GM15510 (cell line): ENCODE measurements around the gene MLLT1.

Experiments
- POLR2A ChIP-seq: IDR thresholded peaks from 3 replicates; pipeline ENCODE4 v1.6.1; 2011; ENCODE audit warnings: borderline replicate concordance; ENCODE audit not compliant: insufficient read length; ENCODE audit errors: extremely low read depth

Gene MLLT1

DNA sequence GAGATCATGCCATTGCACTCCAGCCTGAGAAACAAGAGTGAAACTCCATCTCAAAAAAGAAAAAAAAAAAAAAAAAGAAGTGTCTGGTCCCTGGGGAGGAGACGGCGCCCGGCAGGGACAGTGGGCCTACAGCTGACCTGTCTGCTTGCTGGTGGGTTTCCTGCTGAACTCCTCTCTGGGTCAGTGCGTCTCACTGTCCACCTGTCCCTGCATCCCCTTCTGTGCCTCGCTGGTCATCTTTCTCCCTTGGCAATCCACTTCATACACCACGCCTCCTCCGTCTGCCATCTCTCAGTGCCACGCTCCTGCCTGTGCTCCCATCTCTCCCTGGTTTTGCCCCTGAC is 80.9 kb downstream of the MLLT1 start:
- no peak for TF ChIP-seq POLR2A

DNA sequence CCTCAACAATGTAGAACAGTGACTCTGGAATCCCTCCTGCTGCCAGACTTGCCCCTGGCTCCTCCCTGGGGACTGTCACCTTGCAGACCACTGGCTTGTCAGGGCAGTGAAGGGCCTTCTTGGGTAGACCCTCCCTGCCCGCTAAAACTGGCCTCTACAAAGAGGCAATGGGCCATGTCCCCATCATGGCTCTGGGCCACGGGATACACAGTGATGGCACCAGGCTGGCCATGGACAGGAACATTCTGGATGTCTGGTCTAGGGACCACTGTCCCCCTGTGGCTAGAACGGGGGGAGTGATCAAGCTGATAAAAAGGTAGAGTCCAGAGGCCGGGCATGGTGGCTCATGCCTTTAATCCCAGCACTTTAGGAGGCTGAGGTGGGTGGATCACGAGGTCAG is 83.4 kb downstream of the MLLT1 start:
- TF ChIP-seq POLR2A: no peak

DNA sequence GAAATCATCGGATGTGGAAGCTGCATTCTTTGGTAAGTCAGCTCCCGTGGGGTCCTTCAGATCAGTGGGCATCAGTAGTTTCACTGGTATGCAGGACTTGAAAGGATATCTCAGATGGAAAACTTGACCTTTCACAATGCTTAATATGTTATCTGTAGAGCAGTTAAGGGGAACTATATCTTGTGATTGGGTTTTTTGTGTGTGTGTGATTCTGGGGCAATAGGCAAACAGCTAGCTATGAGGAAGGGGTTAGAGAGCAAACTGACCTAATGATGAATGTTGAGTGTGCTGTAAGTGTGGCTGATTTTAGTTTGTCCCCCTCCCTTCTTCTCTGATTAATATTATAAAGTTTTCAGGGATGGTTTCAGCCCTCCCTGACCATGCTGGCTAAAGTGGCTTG is 91.0 kb downstream of the MLLT1 start:
- TF ChIP-seq POLR2A: no peak

DNA sequence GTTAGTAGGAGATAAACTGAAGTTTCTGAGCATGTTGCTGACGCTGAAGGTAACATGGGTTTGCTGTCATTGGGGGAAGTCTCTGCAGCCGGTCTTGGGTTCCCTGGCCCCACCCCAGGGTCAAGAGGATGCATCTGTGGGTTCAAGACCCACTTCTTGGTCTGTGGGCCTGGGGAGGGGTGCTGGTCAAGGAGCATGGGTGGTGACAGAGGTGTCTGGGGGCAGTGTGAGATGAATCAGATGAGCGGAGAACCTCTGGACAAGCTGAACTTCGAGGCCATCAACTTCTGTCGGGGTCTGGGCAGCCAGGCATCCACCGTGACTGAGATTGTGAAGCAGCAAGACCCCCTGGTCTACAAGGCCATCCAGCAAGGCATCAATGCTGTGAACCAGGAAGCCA is 92.4 kb downstream of the MLLT1 start:
- TF ChIP-seq POLR2A: no peak

DNA sequence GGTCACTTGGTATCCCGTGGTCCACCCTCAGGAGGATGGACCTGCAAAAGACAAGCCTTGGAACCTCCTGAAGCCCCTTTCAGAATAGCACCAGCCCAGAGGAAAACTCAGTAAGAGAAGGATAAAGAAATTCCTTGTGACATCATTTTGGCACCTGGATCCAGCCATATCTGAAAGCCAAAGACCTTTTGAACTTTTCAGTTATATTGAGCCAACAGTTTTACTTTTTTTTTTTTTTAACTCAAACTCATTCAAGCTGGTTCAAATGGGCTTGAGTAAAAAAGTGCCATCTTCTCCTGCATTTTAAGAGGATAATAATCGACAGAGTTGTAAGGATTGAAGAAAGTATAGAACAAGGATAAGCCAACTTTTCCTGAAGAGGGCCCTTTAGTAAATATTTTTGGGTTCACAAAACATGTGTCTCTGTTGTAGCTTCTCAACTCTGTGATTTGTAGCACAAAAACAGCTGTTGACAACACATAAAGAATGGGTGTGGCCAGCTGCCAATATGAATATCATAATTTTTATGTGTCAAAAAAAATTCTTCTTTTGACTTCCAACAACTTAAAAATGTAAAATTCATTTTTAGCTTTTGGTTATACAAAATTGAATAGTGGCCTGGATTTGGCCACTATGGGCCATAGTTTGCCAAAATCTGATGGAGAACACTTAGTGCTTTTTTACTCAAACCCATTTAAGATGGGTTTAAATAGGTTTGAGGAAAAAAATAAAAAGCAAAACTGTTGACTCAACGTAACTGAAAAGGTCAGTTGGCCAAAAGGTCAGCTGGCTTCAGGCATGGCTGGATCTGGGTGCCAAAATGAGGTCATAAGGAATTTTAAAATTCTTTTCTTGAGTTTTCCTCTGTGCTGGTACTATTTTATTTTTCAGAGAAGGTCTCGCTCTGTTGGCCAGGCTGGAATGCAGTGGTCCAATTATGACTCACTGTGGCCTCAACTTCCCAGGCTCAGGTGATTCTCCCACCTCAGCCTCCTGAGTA is 93.6 kb downstream of the MLLT1 start:
- TF ChIP-seq POLR2A: no peak

DNA sequence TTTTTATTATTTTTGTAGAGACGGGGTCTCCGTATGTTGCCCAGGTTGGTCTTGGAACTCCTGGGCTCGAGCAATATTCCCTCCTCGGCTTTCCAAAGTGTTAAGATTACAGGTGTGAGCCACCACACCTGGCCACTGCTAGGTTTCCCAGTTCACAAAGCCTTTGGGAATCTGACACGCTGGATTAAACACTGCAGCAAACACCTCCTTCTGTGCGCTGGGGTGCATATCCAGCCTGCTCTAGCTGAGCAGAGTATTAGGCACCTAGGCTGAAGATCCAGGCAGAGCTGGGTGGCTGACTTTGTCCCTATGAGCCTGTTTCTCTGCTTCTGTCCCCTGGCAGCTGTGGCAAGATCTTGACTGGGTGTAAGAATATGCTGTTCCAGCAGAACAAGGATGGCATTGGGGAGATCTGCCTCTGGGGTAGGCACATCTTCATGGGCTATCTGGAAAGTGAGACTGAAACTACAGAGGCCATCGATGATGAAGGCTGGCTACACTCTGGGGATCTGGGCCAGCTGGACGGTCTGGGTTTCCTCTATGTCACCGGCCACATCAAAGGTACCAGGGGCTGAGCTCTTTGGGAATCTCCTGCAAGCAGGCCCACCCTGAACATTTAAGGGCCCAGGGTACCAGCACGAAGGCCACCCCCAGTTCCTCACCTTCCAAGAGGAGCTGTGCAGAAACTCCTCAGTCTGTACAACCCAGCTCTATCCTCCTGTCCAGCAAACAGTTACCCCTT is 94.5 kb downstream of the MLLT1 start:
- no peak for TF ChIP-seq POLR2A

DNA sequence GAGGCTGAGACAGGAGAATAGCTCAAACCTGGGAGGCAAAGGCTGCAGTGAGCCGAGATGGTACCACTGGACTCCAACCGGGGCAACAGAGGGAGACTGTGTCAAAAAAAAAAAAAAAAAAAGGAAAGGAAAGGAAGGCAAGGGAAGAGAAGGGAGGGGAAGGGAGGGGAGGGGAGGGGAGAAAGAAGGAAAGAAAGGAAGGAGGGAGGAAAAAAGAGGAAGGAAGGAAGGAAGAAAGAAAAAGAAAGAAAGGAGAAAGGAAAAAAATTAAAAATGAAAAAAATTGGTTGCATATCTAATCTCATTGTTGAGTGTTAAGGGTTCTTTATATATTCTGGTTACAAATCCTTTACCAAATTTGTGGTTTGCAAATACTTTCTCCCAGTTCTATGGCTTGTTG is 98.7 kb downstream of the MLLT1 start:
- TF ChIP-seq POLR2A: no peak

DNA sequence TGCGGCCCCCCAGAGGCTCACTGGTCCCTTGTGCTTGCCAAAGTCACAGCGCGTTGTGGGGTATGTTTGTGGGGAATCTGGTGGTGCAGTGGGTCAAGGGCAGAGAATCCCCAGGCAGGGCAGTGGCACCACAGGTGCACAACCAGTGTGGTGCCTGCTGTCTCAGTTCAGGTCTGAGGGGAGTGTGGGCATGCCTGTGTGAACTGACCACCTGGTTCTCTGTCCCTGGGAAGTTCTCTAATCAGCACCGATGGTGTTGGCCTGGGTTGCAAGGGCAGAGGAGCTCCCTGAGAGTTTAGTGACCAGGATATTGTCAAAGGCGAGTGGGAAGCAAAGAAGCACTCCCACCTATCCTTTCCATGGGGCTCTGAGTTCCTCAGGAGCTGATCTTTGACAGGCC is 106.6 kb downstream of the MLLT1 start:
- no peak for TF ChIP-seq POLR2A

DNA sequence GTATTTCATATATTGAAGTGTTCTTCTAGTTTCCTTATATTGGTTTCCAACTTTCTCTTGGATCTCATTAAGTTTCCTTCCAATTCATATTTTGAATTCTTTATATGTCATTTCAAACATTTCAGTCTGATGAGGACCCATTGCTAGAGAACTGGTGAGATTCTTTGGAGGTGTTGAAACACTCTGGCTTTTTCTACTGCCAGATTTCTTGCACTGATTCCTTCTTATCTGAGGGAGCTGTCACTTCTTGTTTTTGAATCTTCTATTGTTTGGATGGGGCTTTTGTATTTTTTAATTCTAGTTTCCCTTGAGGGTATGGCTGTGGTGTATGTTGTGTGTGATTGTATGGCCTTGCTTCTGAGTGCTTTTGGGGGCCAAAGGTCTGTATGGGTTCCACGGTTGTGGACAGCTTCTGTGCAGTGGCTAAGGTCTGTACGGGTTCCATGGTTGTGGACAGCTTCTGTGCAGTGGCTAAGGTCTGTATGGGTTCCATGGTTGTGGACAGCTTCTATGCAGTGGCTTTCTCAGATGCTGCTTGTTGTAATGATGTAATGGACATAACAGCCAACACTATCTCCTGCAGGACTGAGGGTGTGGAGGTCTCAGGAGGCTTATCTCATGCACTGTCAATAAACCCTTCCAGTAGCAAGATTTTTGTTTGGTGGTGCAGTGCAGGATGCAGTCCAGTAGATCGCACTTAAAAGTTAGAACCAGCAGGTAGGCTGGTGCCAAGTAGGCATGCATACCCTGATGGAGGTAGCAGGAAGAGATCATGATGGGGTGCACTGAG is 107.5 kb downstream of the MLLT1 start:
- TF ChIP-seq POLR2A: no peak

DNA sequence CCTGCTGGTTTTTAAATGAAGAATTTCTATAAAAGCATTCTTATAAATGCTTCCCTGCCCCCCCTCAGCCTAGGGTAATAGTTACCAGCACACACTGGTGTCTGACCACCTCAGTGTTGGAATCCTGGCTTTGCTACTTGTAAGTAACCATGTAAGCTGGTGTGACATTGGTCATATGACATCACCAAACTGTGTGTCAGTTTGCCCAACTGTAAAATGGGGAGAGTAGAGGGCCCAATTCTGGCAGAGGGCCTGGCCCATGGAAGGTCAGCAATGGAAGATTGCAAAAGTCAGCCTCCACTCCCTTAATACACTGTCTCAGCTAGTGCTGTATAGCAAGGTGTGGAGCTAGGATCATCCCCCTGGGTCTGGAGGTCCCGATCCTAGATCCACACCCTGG is 112.7 kb downstream of the MLLT1 start:
- TF ChIP-seq POLR2A: no peak

DNA sequence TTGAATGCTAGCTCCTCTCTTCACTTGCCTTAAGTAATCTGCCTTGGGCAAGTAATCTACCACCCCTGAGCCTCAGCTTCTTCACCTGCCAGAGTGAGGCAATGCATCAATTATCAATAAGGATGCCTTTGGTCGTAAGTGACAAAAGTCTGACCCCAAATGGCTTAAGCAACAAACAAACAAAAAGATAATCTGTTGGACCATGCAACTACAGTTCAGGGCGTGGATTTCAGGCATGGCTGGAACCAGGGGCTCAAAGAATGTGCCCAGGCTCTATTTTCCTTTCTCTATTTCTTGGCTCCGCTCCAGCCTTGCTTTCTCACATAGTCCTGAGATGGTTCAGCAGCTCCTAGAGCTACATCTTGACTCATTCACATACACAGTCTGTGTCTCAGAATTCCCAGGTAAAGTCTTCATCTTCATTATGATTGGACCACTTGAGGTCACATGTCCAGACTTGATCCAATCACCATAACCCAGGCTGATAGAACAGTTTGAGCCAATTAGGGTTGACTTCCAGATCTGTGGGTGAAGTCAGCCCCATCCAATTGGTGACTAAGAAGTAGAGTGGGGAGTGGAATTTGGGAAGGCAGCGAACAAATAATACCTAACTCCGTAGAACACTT is 114.8 kb downstream of the MLLT1 start:
- TF ChIP-seq POLR2A: no peak

DNA sequence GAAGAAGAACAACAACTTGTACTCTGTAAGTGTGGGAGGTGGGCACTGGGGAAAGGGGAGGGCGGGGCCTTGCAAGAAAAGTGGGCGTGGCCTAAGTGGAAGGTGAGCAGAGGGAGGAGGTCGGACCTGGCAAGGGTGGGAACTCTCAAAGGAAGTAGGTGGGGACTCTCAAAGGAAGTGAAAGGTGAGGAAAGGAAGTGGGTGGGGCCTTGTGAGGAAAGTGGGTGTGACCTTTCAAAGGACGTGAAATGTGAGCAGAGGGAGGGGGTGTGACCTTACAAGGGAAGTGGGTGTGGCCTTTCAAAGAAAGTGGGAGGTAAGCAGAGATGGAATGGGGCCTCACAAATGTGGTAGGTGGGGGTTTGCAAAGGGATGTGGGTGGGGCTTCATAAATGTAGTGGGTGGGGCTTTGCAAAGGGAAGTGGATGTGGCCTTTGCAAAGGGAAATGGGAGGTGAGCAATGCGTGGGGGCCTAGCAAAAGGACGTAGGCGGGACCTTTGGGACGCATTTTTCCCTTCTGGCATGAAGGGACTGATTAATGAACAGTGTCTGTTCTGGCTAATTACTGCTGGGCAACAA is 118.4 kb downstream of the MLLT1 start:
- TF ChIP-seq POLR2A: no peak
